Measurements from ENCODE around the gene TAOK2. TPM values are rescaled to one million over a fixed set of nuclear protein-coding genes. Genes with fewer than 3 reads are reported as not detected.

The TAOK2 gene
- total RNA-seq, 1 experiment from 2014 or later: 56.7 TPM

DNA sequence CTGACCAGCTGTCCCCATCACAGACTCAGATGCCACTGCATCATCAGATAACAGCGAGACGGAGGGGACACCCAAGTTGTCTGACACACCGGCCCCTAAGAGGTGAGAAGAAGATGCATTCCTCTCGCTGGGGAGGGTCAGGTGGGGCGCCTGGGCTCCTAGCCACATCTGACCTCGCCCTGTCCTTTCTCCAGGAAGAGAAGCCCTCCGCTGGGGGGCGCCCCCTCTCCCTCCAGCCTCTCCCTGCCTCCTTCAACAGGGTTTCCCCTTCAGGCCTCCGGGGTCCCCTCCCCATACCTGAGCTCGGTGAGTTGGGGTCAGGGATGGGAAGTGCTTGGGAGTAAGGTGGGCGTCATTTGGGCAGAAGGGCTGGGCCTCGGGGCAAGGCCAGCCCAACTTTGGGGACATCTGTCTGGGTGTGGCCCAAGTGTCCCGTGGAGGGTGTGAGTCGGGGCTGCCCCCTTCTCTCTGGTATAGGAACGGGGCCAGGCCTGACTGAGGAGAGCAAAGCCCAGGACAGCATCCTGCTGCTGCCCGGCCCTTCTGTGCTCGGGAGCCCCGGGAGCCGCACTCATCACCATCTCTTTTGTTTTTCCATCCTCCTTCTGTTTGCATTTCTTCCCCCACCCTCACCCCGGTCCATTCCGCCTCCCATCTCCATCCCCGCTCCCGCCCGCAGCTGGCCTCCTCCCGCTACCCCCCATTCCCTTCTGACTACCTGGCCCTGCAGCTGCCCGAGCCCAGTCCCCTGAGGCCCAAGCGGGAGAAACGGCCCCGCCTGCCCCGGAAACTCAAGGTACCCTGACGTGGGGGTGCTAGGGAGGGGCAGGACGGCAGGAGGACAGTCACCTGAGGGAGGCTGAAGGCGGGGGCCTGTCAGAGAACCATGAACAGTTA lies 27.3 kb downstream of the TAOK2 start:
- ChIA-PET POLR2A (no interaction called here), RAD21 (ENCODE audit: low non-redundant PET in 1 of 2, low total read pairs in 2 of 2, uncharacterized antibody in 2 of 2, unreplicated experiment in 2 of 2) (no interaction called here), CTCF (no interaction called here)
- Histone ChIP-seq H2AFZ (ENCODE audit: low read depth, low read length, poor library complexity, severe bottlenecking) (no peak overlapping the region), H3K27me3 (ENCODE audit: insufficient read depth, low read length) (no peaks in the 10 kb centered on the region), H4K20me1 (ENCODE audit: insufficient read depth) (no peaks in the 10 kb centered on the region), H3K9me2 (ENCODE audit: insufficient read depth) (no peaks in the 10 kb centered on the region), H3K36me3 (ENCODE audit: control insufficient read depth in 1 of 2, insufficient read depth in 2 of 2, low read length in 2 of 2) (peaks cover 0 to 7% of the 10 kb centered on the region in 2 experiments; a peak in 3 of 4 replicates), H3K4me3 (replicated peaks in 1 of 2; ENCODE audit: low read depth in 1 of 2, low read length in 2 of 2) (no peak overlapping the region), H3K79me2 (ENCODE audit: insufficient read depth, low read length) (peaks cover 11% of the 10 kb centered on the region), H3K9ac (ENCODE audit: low read length) (no peak overlapping the region), H3K4me1 (ENCODE audit: control insufficient read depth in 1 of 2, insufficient read depth in 2 of 2, low read length in 2 of 2) (peaks cover 0 to 5% of the 10 kb centered on the region in 2 experiments; a peak in 1 of 4 replicates), H3K9me3 (ENCODE audit: control insufficient read depth in 1 of 2, insufficient read depth in 1 of 2, low read depth in 1 of 2, low read length in 2 of 2) (no peaks in the 10 kb centered on the region), H3K27ac (ENCODE audit: low read depth, low read length) (no peak overlapping the region), H3K4me2 (ENCODE audit: low read length) (no peak overlapping the region)
- BruUV-seq (replicated peaks): no TSS peak
- intact Hi-C loops (cut with micrococcal nuclease): no loop called here
- TF ChIP-seq JUND (IDR thresholded peaks at IDR 0.05): no peak
- TF ChIP-seq EZH2 (IDR thresholded peaks at IDR 0.05): no peak
- TF ChIP-seq SP1 (IDR thresholded peaks at IDR 0.05; ENCODE audit: low read depth): no peak
- no peak for TF ChIP-seq TCF7L2 (IDR thresholded peaks at IDR 0.05; ENCODE audit: borderline replicate concordance, extremely low read depth, insufficient read depth, insufficient read length)
- no peak for TF ChIP-seq POLR2AphosphoS5 (IDR thresholded peaks at IDR 0.05; ENCODE audit: low read depth, low read length)
- no peak for TF ChIP-seq EGR1 (IDR thresholded peaks at IDR 0.05; ENCODE audit: low read depth)
- TF ChIP-seq CEBPB (IDR thresholded peaks at IDR 0.05; ENCODE audit: low read depth): no peak
- TF ChIP-seq SIN3A (IDR thresholded peaks at IDR 0.05; ENCODE audit: low read depth): no peak
- no peak for TF ChIP-seq POLR2A (IDR thresholded peaks at IDR 0.05; ENCODE audit: borderline replicate concordance, extremely low read depth, insufficient read depth, insufficient read length)
- no peak for ATAC-seq
- DNase-seq (ENCODE audit: low read depth, low spot score): no peak

DNA sequence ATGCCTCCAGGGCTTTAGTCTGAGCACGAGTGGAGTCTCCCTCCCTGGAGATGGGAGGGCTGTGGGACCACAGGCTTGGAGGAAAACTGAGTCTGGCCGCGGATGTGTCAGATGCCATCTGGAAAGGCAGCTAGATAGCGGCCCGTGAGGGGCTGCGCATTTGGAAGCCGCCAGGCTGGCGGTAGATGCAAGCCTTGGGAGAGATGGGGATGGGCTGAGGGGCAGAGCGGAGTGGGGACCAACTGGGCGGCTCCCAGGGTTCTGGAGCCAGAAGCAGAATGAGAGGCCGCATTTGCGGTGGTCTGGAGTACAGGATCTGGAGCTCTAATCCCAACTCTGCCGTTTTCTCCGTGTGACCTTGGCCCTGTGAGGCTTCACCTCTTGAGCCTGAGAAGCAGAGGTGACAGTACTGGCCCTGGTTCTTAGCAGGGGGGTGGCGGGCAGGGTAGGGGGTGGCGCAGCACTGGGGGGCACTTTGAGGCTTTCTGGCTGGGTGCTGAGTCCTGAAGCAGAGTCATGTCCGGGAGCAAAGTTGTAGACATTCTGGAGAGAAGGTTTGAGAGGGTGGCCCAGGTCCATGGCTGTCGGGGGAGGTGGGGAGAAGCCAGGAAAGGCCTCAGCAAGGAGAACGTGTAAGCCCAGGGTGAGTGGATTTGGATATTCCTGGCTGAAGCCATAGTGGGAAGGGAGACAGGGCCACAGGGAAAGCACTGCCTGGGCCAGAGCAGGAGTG lies 29.1 kb downstream of the TAOK2 start:
- no peak for ATAC-seq
- Histone ChIP-seq H4K20me1 (ENCODE audit: insufficient read depth) (no peaks in the 10 kb centered on the region), H3K9ac (ENCODE audit: low read length) (no peak overlapping the region), H3K27ac (ENCODE audit: low read depth, low read length) (no peak overlapping the region), H3K27me3 (ENCODE audit: insufficient read depth, low read length) (no peaks in the 10 kb centered on the region), H3K4me1 (ENCODE audit: control insufficient read depth in 1 of 2, insufficient read depth in 2 of 2, low read length in 2 of 2) (no peaks in the 10 kb centered on the region), H3K36me3 (ENCODE audit: control insufficient read depth in 1 of 2, insufficient read depth in 2 of 2, low read length in 2 of 2) (peaks cover 0 to 5% of the 10 kb centered on the region in 2 experiments; a peak in 3 of 4 replicates), H3K9me2 (ENCODE audit: insufficient read depth) (no peaks in the 10 kb centered on the region), H3K79me2 (ENCODE audit: insufficient read depth, low read length) (no peaks in the 10 kb centered on the region), H2AFZ (ENCODE audit: low read depth, low read length, poor library complexity, severe bottlenecking) (no peak overlapping the region), H3K4me3 (replicated peaks in 1 of 2; ENCODE audit: low read depth in 1 of 2, low read length in 2 of 2) (no peak overlapping the region), H3K9me3 (ENCODE audit: control insufficient read depth in 1 of 2, insufficient read depth in 1 of 2, low read depth in 1 of 2, low read length in 2 of 2) (no peaks in the 10 kb centered on the region), H3K4me2 (ENCODE audit: low read length) (no peak overlapping the region)
- no peak for DNase-seq (ENCODE audit: low read depth, low spot score)
- ChIA-PET POLR2A (no interaction called here), RAD21 (ENCODE audit: low non-redundant PET in 1 of 2, low total read pairs in 2 of 2, uncharacterized antibody in 2 of 2, unreplicated experiment in 2 of 2) (no interaction called here), CTCF (interaction anchor here (0.5 kb wide), 1 partner anchor 44 kb away, joined by 3 read pairs; no protein-coding TSS in a partner anchor)
- no TSS peak for BruUV-seq (replicated peaks)
- intact Hi-C loops (cut with micrococcal nuclease): no loop called here
- TF ChIP-seq ZFX (IDR thresholded peaks at IDR 0.05) (no peak), EZH2 (IDR thresholded peaks at IDR 0.05) (no peak), SRF (IDR thresholded peaks at IDR 0.05; ENCODE audit: low read depth) (no peak), POLR2AphosphoS5 (IDR thresholded peaks at IDR 0.05; ENCODE audit: low read depth, low read length) (no peak)
- TF ChIP-seq, protein P1, sequence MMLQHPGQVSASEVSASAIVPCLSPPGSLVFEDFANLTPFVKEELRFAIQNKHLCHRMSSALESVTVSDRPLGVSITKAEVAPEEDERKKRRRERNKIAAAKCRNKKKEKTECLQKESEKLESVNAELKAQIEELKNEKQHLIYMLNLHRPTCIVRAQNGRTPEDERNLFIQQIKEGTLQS (IDR thresholded peaks at IDR 0.05): no peak
